COLO829 (cell line): ENCODE measurements around the gene ARHGEF10L.

Experiments used
- DNase-seq: peaks from one replicate; pipeline ENCODE4 v3.0.0; 2012; ENCODE audit warnings: low spot score

Gene ARHGEF10L

GRCh38 chr1:17523321-17524041 is 16.0 kb upstream of the ARHGEF10L start:
- DNase-seq, result no peak

GRCh38 chr1:17524645-17525044 is 14.9 kb upstream of the ARHGEF10L start:
- DNase-seq, result no peak

GRCh38 chr1:17525996-17526686 is 13.4 kb upstream of the ARHGEF10L start:
- no peak for DNase-seq

GRCh38 chr1:17527036-17527914 is 12.2 kb upstream of the ARHGEF10L start:
- no peak for DNase-seq

GRCh38 chr1:17529381-17529780 is 10.1 kb upstream of the ARHGEF10L start:
- no peak for DNase-seq

- DNase-seq, result no peak
These were observed 8.2 kb upstream of the ARHGEF10L start for GRCh38 chr1:17531343-17531681.

GRCh38 chr1:17531682-17532487 is 7.6 kb upstream of the ARHGEF10L start:
- DNase-seq, result peak; percentile 94

- DNase-seq, result no peak
These were observed 6.3 kb upstream of the ARHGEF10L start for GRCh38 chr1:17533201-17533600.

- DNase-seq, result no peak
These were observed 4.1 kb upstream of the ARHGEF10L start for GRCh38 chr1:17535300-17535936.

GRCh38 chr1:17538010-17538409 is 1.5 kb upstream of the ARHGEF10L start:
- no peak for DNase-seq

- peak; percentile 77 for DNase-seq
These were observed 925 bp upstream of the ARHGEF10L start for GRCh38 chr1:17538428-17539117.

- DNase-seq, result no peak
These were observed 401 bp upstream of the ARHGEF10L start for GRCh38 chr1:17539118-17539476.

- no peak for DNase-seq
These were observed 930 bp downstream of the ARHGEF10L start for GRCh38 chr1:17540255-17541001.

GRCh38 chr1:17542645-17543044 is 3.1 kb downstream of the ARHGEF10L start:
- DNase-seq, result no peak

GRCh38 chr1:17544776-17545350 is 5.4 kb downstream of the ARHGEF10L start:
- no peak for DNase-seq

GRCh38 chr1:17545356-17545755 is 5.9 kb downstream of the ARHGEF10L start:
- no peak for DNase-seq

GRCh38 chr1:17546946-17547670 is 7.6 kb downstream of the ARHGEF10L start:
- no peak for DNase-seq

GRCh38 chr1:17549384-17549783 is 9.9 kb downstream of the ARHGEF10L start:
- no peak for DNase-seq
